SU-DHL-6 (cell line): ENCODE measurements around the gene CREB5.

Experiments
- EZH2phosphoT487 ChIP-seq: fragments of 200-600 bp; sonication (generic), shearing (Covaris generic); conservative IDR thresholded peaks from 2 replicates; pipeline ENCODE4 v1.6.1; 2018; ENCODE audit warnings: mild to moderate bottlenecking, antibody characterized with exemption, low read length, moderate library complexity, mixed read lengths
- TF ChIP-seq, protein P1 (sequence below): fragments of 200-600 bp; sonication (generic); IDR thresholded peaks from one replicate; pipeline ENCODE4 v1.5.1; 2017; ENCODE audit warnings: antibody characterized with exemption, mild to moderate bottlenecking, low read length, moderate library complexity; ENCODE audit not compliant: insufficient read depth, poor library complexity, severe bottlenecking

DNA sequence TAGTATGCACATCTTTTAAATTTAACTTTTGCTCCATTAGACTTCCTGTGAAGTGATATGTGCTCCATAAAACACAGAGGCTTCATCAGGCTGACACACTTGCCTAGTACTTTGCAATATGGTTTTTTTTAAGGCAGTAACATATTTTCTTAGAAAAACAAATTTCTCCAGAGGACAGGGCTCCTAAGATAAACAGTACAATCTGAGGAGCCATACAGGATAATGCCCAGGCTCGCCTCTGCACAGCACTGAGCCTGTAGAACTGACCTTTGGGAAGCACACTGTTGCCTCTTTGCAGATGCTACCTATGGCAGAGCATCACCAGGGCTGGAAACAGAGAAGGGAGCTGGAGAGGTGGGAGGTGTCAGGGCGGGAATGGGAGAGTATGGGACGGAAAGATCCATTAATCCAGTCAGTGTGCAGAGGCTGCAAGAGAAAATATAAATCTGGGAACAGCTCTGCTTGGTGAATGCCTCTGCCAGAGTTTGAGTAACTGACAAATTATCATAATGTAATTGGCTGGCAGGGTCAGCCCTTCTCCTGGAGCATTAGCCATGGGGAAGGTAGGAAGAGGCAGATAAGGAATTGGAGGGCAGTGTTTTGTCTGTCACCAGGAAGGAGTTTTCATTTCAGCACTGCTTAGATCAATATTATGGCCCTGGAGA is 132.3 kb downstream of the CREB5 start:
- TF ChIP-seq, protein P1, sequence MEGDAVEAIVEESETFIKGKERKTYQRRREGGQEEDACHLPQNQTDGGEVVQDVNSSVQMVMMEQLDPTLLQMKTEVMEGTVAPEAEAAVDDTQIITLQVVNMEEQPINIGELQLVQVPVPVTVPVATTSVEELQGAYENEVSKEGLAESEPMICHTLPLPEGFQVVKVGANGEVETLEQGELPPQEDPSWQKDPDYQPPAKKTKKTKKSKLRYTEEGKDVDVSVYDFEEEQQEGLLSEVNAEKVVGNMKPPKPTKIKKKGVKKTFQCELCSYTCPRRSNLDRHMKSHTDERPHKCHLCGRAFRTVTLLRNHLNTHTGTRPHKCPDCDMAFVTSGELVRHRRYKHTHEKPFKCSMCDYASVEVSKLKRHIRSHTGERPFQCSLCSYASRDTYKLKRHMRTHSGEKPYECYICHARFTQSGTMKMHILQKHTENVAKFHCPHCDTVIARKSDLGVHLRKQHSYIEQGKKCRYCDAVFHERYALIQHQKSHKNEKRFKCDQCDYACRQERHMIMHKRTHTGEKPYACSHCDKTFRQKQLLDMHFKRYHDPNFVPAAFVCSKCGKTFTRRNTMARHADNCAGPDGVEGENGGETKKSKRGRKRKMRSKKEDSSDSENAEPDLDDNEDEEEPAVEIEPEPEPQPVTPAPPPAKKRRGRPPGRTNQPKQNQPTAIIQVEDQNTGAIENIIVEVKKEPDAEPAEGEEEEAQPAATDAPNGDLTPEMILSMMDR: no peak
- TF ChIP-seq EZH2phosphoT487: no peak
